Nephron (organoid): ENCODE data around the gene ARHGAP10.
A peak's percentile ranks its signal among the peaks of the same experiment; 100 is the strongest.

Experiments
- H3K27ac Mint-ChIP-seq, 3 experiments: 2 replicates each; pipeline ENCODE4 v1.8.0; 2020; ENCODE audit warnings: mixed read lengths in 3 of 3, mild to moderate bottlenecking in 2 of 3, moderate library complexity in 1 of 3
- H3K27me3 Mint-ChIP-seq: 2 replicates; pipeline ENCODE4 v1.8.0; 2021; ENCODE audit warnings: low read depth, mild to moderate bottlenecking, moderate library complexity, mixed read lengths
- H3K36me3 Mint-ChIP-seq: 2 replicates; pipeline ENCODE4 v1.8.0; 2020; ENCODE audit warnings: low read depth, mixed read lengths
- H3K4me1 Mint-ChIP-seq: 2 replicates; pipeline ENCODE4 v1.8.0; 2020; ENCODE audit warnings: mixed read lengths
- H3K4me3 Mint-ChIP-seq, 3 experiments: 2 replicates each; pipeline ENCODE4 v1.8.0; 2020; ENCODE audit warnings: mild to moderate bottlenecking in 3 of 3, mixed read lengths in 3 of 3, moderate library complexity in 2 of 3
- H3K9me3 Mint-ChIP-seq: 2 replicates; pipeline ENCODE4 v1.8.0; 2020; ENCODE audit warnings: mixed read lengths
- CTCF ChIP-seq, 3 experiments: fragments of 200-600 bp; sonication (generic); IDR thresholded peaks; one replicate each; pipeline ENCODE4 v1.5.0; 2021; ENCODE audit warnings: antibody characterized with exemption in 3 of 3; ENCODE audit not compliant: unreplicated experiment in 3 of 3

ARHGAP10 gene

DNA sequence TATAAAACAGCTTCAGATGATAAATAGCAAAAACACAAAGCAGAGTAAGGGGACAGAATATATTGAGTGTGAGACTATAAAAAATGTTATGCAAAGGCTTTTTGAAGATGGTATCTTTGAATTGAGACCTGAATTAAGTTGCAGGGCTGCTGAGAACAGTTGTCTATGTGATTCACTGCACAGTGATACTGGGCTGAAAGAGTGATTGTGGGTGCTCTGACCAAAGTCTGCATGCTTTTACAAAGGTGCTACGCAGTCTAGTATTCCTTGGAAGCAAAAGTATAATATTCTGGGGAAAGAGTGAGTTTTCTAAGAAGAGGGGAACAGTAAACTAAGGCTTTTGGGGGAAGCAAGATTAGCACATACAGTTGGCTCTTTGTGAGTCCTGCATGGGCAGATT lies 234.0 kb downstream of the ARHGAP10 start:
- H3K9me3 Mint-ChIP-seq, result no peaks in the 10 kb centered on the region
- peaks cover 4% of the 10 kb centered on the region for H3K27me3 Mint-ChIP-seq
- peaks cover 30% of the 10 kb centered on the region for H3K4me1 Mint-ChIP-seq
- H3K4me3 Mint-ChIP-seq, result no peak overlapping the region
- H3K27ac Mint-ChIP-seq, result no peak overlapping the region
- no peak for TF ChIP-seq CTCF (IDR thresholded peaks at IDR 0.05; ENCODE audit: unreplicated experiment in 3 of 3)
- peaks cover 26% of the 10 kb centered on the region for H3K36me3 Mint-ChIP-seq

DNA sequence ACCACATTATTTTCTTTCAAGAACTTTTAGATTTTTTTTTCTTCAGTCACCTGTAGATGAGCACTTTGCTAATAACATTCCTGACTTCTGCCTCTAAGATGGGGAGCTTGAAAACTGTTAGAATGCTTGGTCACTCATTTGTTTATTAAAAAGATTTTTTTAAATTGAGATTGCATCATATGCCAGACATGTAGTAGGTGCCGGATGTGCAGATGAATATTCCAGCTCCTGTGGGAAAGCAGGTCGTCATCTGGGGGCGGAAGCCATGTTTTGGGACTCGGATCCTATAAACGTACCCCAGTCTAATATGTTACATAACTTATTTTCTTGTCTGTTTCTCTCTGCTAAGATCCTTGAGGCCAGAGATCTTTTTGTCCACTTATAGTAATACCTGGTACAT lies 236.8 kb downstream of the ARHGAP10 start:
- Mint-ChIP-seq H3K27ac (peak overlapping the region; percentile 51 to 97 (median 90)), H3K4me3 (no peak overlapping the region), H3K27me3 (peaks cover 4% of the 10 kb centered on the region), H3K36me3 (peaks cover 38% of the 10 kb centered on the region), H3K9me3 (no peaks in the 10 kb centered on the region), H3K4me1 (peaks cover 30% of the 10 kb centered on the region)
- no peak for TF ChIP-seq CTCF (IDR thresholded peaks at IDR 0.05; ENCODE audit: unreplicated experiment in 3 of 3)

GRCh38 chr4:147969573-147970385 lies 237.9 kb downstream of the ARHGAP10 start:
- no peaks in the 10 kb centered on the region for H3K9me3 Mint-ChIP-seq
- H3K4me1 Mint-ChIP-seq, result peaks cover 24% of the 10 kb centered on the region
- H3K36me3 Mint-ChIP-seq, result peaks cover 42% of the 10 kb centered on the region
- peak overlapping the region; percentile 90 to 97 (median 93) for H3K27ac Mint-ChIP-seq
- peaks cover 4% of the 10 kb centered on the region for H3K27me3 Mint-ChIP-seq
- H3K4me3 Mint-ChIP-seq, result peak overlapping the region; percentile 2 to 33 (median 15)
- TF ChIP-seq CTCF (IDR thresholded peaks at IDR 0.05; ENCODE audit: unreplicated experiment in 3 of 3), result no peak

DNA sequence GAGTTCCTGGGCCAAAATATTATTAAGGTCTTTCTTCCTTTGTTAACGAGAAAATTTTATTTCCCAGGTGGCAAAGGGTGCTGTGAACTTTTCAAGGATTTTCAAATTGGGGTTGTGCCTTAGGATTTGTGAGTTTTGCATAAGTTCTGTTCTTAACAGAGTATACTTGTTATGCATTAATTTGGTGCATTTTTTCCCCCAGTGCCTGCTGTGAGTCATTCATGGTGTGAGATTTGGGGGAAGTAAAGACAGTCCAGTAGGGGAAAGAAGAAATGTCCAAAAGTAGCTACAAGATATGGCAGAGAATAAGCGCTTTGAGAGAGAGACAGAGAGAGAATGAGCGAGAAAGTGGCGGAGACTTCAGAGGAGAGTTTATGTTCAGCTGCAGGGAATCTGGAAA lies 239.2 kb downstream of the ARHGAP10 start:
- H3K36me3 Mint-ChIP-seq, result peaks cover 35% of the 10 kb centered on the region
- no peak for TF ChIP-seq CTCF (IDR thresholded peaks at IDR 0.05; ENCODE audit: unreplicated experiment in 3 of 3)
- no peaks in the 10 kb centered on the region for H3K27me3 Mint-ChIP-seq

DNA sequence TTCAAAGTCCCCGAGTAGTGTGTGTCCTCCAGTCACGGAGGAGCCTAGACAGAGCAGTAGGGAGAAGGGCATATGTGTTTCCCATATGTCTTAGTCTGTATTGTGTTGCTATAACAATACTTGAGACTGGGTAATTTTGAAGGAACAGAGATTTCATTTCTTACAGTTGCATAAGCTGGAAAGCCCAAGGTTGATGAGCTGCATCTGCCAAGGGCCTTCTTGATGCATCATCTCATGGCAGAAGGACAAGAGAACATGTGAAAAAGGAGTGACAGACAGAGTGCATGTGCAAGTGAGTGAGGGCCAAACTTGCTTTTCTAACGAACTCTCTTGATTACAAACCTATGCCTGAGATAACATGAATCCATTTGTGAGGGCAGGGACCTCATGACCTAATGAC lies 243.4 kb downstream of the ARHGAP10 start:
- Mint-ChIP-seq H3K4me1 (peaks cover 8% of the 10 kb centered on the region), H3K9me3 (peaks cover 18% of the 10 kb centered on the region), H3K36me3 (peaks cover 53% of the 10 kb centered on the region), H3K27me3 (no peaks in the 10 kb centered on the region), H3K4me3 (no peak overlapping the region), H3K27ac (no peak overlapping the region)
- TF ChIP-seq CTCF (IDR thresholded peaks at IDR 0.05; ENCODE audit: unreplicated experiment in 3 of 3), result no peak

More for the DNA sequence above, 239.2 kb downstream of the ARHGAP10 start:
- H3K4me3 Mint-ChIP-seq, result no peak overlapping the region
- peaks cover 20% of the 10 kb centered on the region for H3K4me1 Mint-ChIP-seq
- H3K9me3 Mint-ChIP-seq, result no peaks in the 10 kb centered on the region
- H3K27ac Mint-ChIP-seq, result peak overlapping the region in 1 of 3 experiments; percentile 23
